Nephron (organoid): ENCODE results near the gene ITPK1.
A peak's percentile ranks its signal among the peaks of the same experiment; 100 is the strongest.

Experiments
- H3K27ac Mint-ChIP-seq, 3 experiments: 2 replicates each; pipeline ENCODE4 v1.8.0; 2020; ENCODE audit warnings: mixed read lengths in 3 of 3, mild to moderate bottlenecking in 2 of 3, moderate library complexity in 1 of 3
- H3K27me3 Mint-ChIP-seq: 2 replicates; pipeline ENCODE4 v1.8.0; 2021; ENCODE audit warnings: low read depth, mild to moderate bottlenecking, moderate library complexity, mixed read lengths
- H3K36me3 Mint-ChIP-seq: 2 replicates; pipeline ENCODE4 v1.8.0; 2020; ENCODE audit warnings: low read depth, mixed read lengths
- H3K4me1 Mint-ChIP-seq: 2 replicates; pipeline ENCODE4 v1.8.0; 2020; ENCODE audit warnings: mixed read lengths
- H3K4me3 Mint-ChIP-seq, 3 experiments: 2 replicates each; pipeline ENCODE4 v1.8.0; 2020; ENCODE audit warnings: mild to moderate bottlenecking in 3 of 3, mixed read lengths in 3 of 3, moderate library complexity in 2 of 3
- H3K9me3 Mint-ChIP-seq: 2 replicates; pipeline ENCODE4 v1.8.0; 2020; ENCODE audit warnings: mixed read lengths
- TF ChIP-seq, protein P1 (sequence below), 3 experiments: fragments of 200-600 bp; sonication (generic); IDR thresholded peaks; one replicate each; pipeline ENCODE4 v1.5.0; 2021; ENCODE audit warnings: antibody characterized with exemption in 3 of 3; ENCODE audit not compliant: unreplicated experiment in 3 of 3

ITPK1 gene

DNA sequence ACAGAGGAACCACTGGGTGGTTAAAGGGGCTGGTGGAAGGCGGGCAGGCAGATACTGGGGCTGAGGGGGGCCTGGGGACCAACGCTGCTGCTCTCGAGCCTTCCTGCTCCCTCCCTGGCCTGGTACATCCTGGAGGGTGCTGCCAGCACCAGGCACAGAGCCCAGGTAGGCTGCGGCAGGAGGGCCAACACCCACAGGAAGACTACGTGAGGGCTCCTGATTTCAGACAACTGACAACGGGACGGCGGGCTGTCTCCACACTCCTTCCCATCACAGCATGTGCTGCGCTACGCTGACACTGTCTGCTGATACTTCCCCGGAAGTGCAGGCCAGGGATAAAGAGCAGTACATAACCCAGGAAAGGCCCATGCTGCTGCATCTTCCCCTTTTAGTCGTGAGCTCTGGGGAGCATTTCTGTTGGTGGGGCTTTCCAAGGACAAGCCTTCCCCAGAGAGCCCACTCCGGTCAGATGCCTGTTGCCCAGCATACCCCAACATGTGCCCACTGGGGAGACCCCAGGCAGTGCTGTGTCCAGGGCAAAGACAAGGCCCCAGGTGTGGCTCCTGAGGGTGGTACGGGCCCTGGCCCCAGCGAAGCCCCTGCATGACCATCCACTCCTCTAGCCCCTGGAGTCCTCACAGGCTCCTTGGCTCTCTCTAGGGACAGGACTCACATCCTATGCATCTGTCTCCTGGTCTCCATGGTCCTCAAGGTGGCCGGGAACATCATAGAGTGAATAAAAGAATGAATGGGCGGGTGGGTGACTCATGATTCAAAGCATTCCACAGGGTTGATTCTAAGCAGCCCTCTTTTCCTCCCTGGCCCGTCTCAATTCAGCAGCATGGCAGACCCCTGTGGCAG, 154.8 kb downstream of the ITPK1 start:
- H3K4me1 Mint-ChIP-seq: peaks cover 62% of the 10 kb centered on the region
- peaks cover 3% of the 10 kb centered on the region for H3K27me3 Mint-ChIP-seq
- no peak overlapping the region for H3K4me3 Mint-ChIP-seq
- peak overlapping the region in 1 of 3 experiments; percentile 22 for H3K27ac Mint-ChIP-seq
- peaks cover 11% of the 10 kb centered on the region for H3K36me3 Mint-ChIP-seq
- TF ChIP-seq, protein P1, sequence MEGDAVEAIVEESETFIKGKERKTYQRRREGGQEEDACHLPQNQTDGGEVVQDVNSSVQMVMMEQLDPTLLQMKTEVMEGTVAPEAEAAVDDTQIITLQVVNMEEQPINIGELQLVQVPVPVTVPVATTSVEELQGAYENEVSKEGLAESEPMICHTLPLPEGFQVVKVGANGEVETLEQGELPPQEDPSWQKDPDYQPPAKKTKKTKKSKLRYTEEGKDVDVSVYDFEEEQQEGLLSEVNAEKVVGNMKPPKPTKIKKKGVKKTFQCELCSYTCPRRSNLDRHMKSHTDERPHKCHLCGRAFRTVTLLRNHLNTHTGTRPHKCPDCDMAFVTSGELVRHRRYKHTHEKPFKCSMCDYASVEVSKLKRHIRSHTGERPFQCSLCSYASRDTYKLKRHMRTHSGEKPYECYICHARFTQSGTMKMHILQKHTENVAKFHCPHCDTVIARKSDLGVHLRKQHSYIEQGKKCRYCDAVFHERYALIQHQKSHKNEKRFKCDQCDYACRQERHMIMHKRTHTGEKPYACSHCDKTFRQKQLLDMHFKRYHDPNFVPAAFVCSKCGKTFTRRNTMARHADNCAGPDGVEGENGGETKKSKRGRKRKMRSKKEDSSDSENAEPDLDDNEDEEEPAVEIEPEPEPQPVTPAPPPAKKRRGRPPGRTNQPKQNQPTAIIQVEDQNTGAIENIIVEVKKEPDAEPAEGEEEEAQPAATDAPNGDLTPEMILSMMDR (IDR thresholded peaks at IDR 0.05; ENCODE audit: unreplicated experiment in 3 of 3): no peak
- no peaks in the 10 kb centered on the region for H3K9me3 Mint-ChIP-seq

- peaks cover 3% of the 10 kb centered on the region for H3K27me3 Mint-ChIP-seq
- H3K36me3 Mint-ChIP-seq: peaks cover 7% of the 10 kb centered on the region
- TF ChIP-seq, protein P1 (IDR thresholded peaks at IDR 0.05; ENCODE audit: unreplicated experiment in 3 of 3): no peak
- peak overlapping the region in 1 of 3 experiments; percentile 42 for H3K4me3 Mint-ChIP-seq
- peaks cover 60% of the 10 kb centered on the region for H3K4me1 Mint-ChIP-seq
- H3K9me3 Mint-ChIP-seq: no peaks in the 10 kb centered on the region
- H3K27ac Mint-ChIP-seq: peak overlapping the region; percentile 61 to 79 (median 67)
These were observed 155.7 kb downstream of the ITPK1 start for GRCh38 chr14:92959761-92960680.

- Mint-ChIP-seq H3K27me3 (peaks cover 3% of the 10 kb centered on the region), H3K9me3 (no peaks in the 10 kb centered on the region), H3K4me1 (peaks cover 60% of the 10 kb centered on the region), H3K4me3 (peak overlapping the region in 1 of 3 experiments; percentile 42), H3K36me3 (peaks cover 7% of the 10 kb centered on the region), H3K27ac (peak overlapping the region; percentile 61 to 79 (median 67))
- TF ChIP-seq, protein P1 (IDR thresholded peaks at IDR 0.05; ENCODE audit: unreplicated experiment in 3 of 3): no peak
These were observed 156.6 kb downstream of the ITPK1 start for GRCh38 chr14:92959189-92959531.

DNA sequence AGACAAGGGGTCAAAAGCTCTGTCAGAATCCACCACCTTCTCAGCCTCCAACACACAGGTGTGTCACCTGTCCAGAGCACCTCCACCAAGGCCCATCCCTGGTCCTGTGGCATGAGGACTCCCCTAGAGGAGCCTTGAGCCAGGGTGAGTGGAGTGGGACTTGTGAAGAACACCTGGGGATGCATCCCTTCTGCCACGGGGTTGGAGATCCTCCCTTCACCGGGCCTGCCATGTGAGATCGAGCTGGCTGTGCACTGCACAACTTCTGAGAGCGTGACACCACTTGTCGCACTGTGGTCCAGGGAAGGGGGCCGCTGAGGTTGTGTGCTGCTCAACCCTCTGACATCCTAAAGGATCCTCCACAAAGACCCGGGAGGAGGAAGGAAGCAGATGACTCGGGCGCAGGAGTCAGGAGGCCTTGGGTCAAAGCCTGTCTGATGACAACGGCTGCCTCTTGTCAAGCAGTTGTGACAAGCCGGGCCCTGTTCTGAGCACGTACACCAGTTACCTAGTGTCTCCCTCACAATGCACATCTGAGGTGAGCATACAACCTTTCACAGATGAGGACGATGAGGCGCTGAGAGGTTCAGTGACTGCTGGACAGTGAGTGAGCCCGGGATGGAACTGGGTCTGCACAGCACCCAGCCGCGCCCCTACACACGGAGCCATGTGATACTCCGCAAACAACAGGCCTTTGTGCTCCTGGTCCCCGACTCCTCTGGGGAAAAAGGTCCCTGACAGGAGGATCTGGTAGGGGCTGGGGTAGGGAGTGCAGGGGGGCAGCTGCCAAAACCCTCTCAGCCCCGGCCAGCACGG, 157.1 kb downstream of the ITPK1 start:
- Mint-ChIP-seq H3K36me3 (peaks cover 7% of the 10 kb centered on the region), H3K4me1 (peaks cover 55% of the 10 kb centered on the region), H3K4me3 (no peak overlapping the region), H3K27ac (peak overlapping the region in 2 of 3 experiments; percentile 61 to 67), H3K27me3 (peaks cover 3% of the 10 kb centered on the region), H3K9me3 (no peaks in the 10 kb centered on the region)
- TF ChIP-seq, protein P1 (IDR thresholded peaks at IDR 0.05; ENCODE audit: unreplicated experiment in 3 of 3): no peak

DNA sequence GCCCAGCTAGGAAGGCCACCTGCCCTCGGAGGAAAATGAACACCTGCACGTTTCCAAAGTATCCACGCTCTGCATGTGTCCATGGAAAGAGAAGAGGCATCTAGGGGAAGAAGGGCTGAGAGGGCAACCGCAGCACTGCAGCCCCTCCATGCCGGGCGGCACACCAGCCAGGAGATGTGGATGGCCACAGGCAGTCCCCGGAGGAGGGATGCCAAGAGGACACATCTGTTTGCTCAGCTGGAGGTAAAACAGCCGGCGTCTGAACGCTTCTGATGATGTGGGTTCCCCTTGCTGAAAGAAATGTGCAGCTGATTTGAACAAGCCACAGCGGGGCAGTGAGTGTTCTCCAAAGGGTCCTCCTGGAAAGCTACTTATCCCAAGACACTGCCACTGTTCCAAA, 158.8 kb downstream of the ITPK1 start:
- peak overlapping the region in 1 of 3 experiments; percentile 13 for H3K27ac Mint-ChIP-seq
- peaks cover 4% of the 10 kb centered on the region for H3K36me3 Mint-ChIP-seq
- TF ChIP-seq, protein P1 (IDR thresholded peaks at IDR 0.05; ENCODE audit: unreplicated experiment in 3 of 3): no peak
- H3K9me3 Mint-ChIP-seq: no peaks in the 10 kb centered on the region
- H3K4me3 Mint-ChIP-seq: peak overlapping the region in 1 of 3 experiments; percentile 41
- H3K4me1 Mint-ChIP-seq: peaks cover 41% of the 10 kb centered on the region
- H3K27me3 Mint-ChIP-seq: peaks cover 3% of the 10 kb centered on the region
